ENCODE measurements around the gene HNF1A. TPM values are rescaled to one million over a fixed set of nuclear protein-coding genes. Genes with fewer than 3 reads are reported as not detected.

The HNF1A gene
- total RNA-seq, 3 donors from 2014 or later = 0.29 to 0.33 TPM; not detected in 1

DNA sequence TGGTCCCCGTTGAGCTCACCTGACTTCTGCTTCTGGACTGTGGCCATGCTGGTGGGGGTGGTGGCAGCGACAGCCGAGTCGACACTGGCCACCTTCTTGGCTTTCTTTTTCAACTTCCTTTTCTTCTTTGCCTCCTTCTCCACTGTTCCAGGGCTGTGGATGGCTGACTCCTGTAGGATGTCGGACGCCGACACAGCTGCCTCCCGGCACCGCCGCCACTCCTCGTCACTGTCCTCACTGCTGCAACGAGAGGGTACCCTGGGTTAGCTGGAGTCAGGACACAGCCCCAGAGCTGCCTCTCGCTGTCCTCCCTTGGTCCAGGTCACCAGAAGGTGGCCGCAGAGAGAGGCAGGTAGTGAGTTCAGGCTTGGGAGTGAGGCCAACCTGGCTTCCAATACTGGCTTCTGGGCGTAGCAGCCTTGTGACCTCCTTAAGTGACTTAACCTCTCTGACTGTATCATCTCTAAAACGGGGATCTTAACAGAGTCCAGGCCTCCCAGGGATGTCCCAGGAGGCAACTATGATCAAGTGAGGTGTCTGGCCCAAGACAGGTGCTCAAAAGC is 26.0 kb downstream of the HNF1A start:
- H3K4me3 ChIP-seq = no peak overlapping the region
- no peaks in the 10 kb centered on the region for H3K9me3 ChIP-seq
- DNase-seq (ENCODE audit: low spot score in 2 of 2) = no peak
- no peaks in the 10 kb centered on the region for H3K27me3 ChIP-seq
- no peak overlapping the region for H3K27ac ChIP-seq
- no peak for TF ChIP-seq POLR2A (IDR thresholded peaks at IDR 0.05)
- TF ChIP-seq CTCF (IDR thresholded peaks at IDR 0.05) = no peak
- TF ChIP-seq POLR2AphosphoS5 (IDR thresholded peaks at IDR 0.05) = no peak
- H3K4me1 ChIP-seq = no peaks in the 10 kb centered on the region
- intact Hi-C loops (cut with DNase I; ENCODE audit: low total_unique reads) = no loop called here
- no peaks in the 10 kb centered on the region for H3K36me3 ChIP-seq

DNA sequence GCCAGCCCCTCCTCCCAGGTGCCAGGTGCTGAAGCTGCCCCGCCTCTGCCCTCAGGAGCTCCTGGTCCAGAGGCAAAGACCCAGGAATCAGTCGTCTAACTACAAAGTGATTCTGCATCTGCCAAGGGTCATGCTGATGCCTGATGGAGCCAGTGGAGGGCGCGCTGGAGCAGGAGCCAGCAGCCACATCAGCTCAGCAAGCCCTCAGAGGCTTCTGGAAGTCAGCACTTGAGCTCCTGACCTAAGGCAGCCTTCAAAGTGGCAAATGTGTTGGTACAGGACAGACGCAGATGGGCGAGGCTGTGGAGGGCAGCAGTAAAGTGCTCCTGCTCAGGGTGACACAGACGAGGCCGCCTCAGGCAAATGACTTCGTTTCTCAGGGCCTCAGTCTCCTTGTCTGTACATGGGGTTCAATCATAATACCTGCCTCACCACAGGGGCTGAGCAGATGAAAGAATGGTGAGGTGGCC is 27.0 kb downstream of the HNF1A start:
- no peaks in the 10 kb centered on the region for H3K36me3 ChIP-seq
- TF ChIP-seq POLR2AphosphoS5 (IDR thresholded peaks at IDR 0.05) = no peak
- TF ChIP-seq CTCF (IDR thresholded peaks at IDR 0.05) = no peak
- TF ChIP-seq POLR2A (IDR thresholded peaks at IDR 0.05) = no peak

DNA sequence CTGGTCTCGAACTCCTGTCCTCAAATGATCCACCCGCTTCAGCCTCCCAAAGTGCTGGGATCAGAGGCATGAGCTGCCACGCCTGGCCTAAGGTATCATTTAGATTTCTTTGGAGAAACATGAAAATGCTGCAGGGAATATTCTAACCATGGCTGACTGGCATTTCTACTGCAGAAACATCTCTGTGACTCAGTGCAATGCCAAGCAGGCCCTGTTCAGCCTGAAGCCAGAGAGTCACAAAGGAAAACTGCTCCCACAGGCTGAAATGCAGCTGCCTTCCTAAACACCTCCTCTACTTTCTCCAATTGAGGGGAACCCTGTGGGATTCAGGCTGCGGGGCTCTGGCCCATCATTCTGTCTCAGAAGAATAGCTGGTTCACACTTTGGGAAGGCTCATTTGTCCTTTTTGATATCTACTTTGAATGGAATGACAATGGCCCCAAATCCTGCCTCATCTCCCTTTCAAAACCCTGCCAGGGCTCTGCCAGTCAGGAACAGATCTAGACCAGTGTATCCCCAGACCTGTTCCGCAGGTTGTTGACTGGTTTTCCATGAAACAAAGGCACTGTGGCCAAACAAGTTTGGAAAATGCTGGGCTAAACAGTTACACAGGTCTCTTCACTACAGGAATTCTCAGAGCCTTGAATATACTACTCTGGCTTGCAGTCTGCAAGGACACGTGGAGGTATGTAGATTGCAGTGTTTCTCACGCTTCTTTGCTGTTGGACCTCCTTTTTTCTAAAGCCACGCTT is 30.2 kb downstream of the HNF1A start:
- H3K4me1 ChIP-seq = no peaks in the 10 kb centered on the region
- intact Hi-C loops (cut with DNase I; ENCODE audit: low total_unique reads) = no loop called here
- H3K36me3 ChIP-seq = no peaks in the 10 kb centered on the region
- DNase-seq (ENCODE audit: low spot score in 2 of 2) = no peak
- H3K27me3 ChIP-seq = no peaks in the 10 kb centered on the region
- no peaks in the 10 kb centered on the region for H3K9me3 ChIP-seq
- H3K27ac ChIP-seq = no peak overlapping the region
- no peak overlapping the region for H3K4me3 ChIP-seq
- TF ChIP-seq CTCF (IDR thresholded peaks at IDR 0.05) = no peak
- no peak for TF ChIP-seq POLR2A (IDR thresholded peaks at IDR 0.05)
- no peak for TF ChIP-seq POLR2AphosphoS5 (IDR thresholded peaks at IDR 0.05)

More for the DNA sequence above, 27.0 kb downstream of the HNF1A start:
- Histone ChIP-seq H3K4me3 (no peak overlapping the region), H3K27ac (no peak overlapping the region), H3K27me3 (no peaks in the 10 kb centered on the region), H3K4me1 (no peaks in the 10 kb centered on the region), H3K9me3 (no peaks in the 10 kb centered on the region)
- intact Hi-C loops (cut with DNase I; ENCODE audit: low total_unique reads) = no loop called here
- DNase-seq (ENCODE audit: low spot score in 2 of 2) = no peak

- Histone ChIP-seq H3K9me3 (no peaks in the 10 kb centered on the region), H3K27me3 (no peaks in the 10 kb centered on the region), H3K4me3 (no peak overlapping the region), H3K27ac (no peak overlapping the region), H3K4me1 (no peaks in the 10 kb centered on the region), H3K36me3 (no peaks in the 10 kb centered on the region)
- DNase-seq (ENCODE audit: low spot score in 2 of 2) = no peak
- no peak for TF ChIP-seq POLR2AphosphoS5 (IDR thresholded peaks at IDR 0.05)
- no peak for TF ChIP-seq CTCF (IDR thresholded peaks at IDR 0.05)
- TF ChIP-seq POLR2A (IDR thresholded peaks at IDR 0.05) = no peak
- intact Hi-C loops (cut with DNase I; ENCODE audit: low total_unique reads) = no loop called here
Observed at GRCh38 chr12:121009741-121010140, 31.4 kb downstream of the HNF1A start.

DNA sequence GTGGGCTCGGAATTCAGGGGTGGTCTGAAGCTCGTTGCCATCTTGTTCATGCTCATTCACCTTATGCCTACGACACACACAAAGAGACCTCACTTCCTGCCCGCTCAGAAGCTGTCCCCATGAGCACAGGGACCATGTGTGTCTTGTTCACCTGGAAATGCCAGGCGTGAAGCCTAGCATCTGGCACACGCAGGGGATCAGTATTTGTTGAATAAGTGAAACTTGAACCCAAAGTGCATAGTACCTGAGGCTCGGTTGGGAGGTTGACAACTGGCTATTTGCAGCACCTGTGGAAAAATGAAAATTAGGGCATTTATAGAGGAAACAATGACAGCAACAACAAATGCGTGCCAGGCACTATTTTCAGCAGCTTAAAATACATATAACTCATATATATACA is 32.5 kb downstream of the HNF1A start:
- Histone ChIP-seq H3K9me3 (no peaks in the 10 kb centered on the region), H3K27me3 (no peaks in the 10 kb centered on the region), H3K4me1 (peaks cover 0 to 7% of the 10 kb centered on the region in 2 donors), H3K4me3 (no peak overlapping the region), H3K27ac (no peak overlapping the region), H3K36me3 (no peaks in the 10 kb centered on the region)
- DNase-seq (ENCODE audit: low spot score in 2 of 2) = no peak
- intact Hi-C loops (cut with DNase I; ENCODE audit: low total_unique reads) = no loop called here
- TF ChIP-seq POLR2A (IDR thresholded peaks at IDR 0.05) = no peak
- TF ChIP-seq CTCF (IDR thresholded peaks at IDR 0.05) = no peak
- TF ChIP-seq POLR2AphosphoS5 (IDR thresholded peaks at IDR 0.05) = no peak
